Measurements from ENCODE around the gene NKPD1. TPM values are rescaled to one million over a fixed set of nuclear protein-coding genes. Genes with fewer than 3 reads are reported as not detected.

The NKPD1 gene
- total RNA-seq, 4 donors from 2014 or later = 42.0 to 100 (median 51.4) TPM

- no peak overlapping the region for H3K4me3 ChIP-seq (ENCODE audit: low read depth, poor library complexity, severe bottlenecking)
- DNase-seq (ENCODE audit: low spot score in 2 of 2) = no peak
- TF ChIP-seq POLR2A (IDR thresholded peaks at IDR 0.05) (no peak), CTCF (IDR thresholded peaks at IDR 0.05) (no peak)
- intact Hi-C loops (cut with DNase I; ENCODE audit: low total_unique reads) = no loop called here
- WGBS, 2 donors = 48 to 50% methylated on average over 13 to 15 of the region's 15 CpGs
These were observed 3.1 kb upstream of the NKPD1 start for GRCh38 chr19:45163751-45164460.

- DNase-seq (ENCODE audit: low spot score in 2 of 2) = no peak
- 61 to 69% methylated on average over 12 to 13 of the region's 17 CpGs for WGBS, 2 donors
- intact Hi-C loops (cut with DNase I; ENCODE audit: low total_unique reads) = no loop called here
- TF ChIP-seq CTCF (IDR thresholded peaks at IDR 0.05) = no peak
- TF ChIP-seq POLR2A (IDR thresholded peaks at IDR 0.05) = no peak
- no peak overlapping the region for H3K4me3 ChIP-seq (ENCODE audit: low read depth, poor library complexity, severe bottlenecking)
These were observed 2.4 kb upstream of the NKPD1 start for GRCh38 chr19:45163156-45163555.

GRCh38 chr19:45162608-45163143 lies 1.9 kb upstream of the NKPD1 start:
- peak; percentile 67 to 90 for DNase-seq (ENCODE audit: low spot score in 2 of 2)
- intact Hi-C loops (cut with DNase I; ENCODE audit: low total_unique reads) = no loop called here
- no peak overlapping the region for H3K4me3 ChIP-seq (ENCODE audit: low read depth, poor library complexity, severe bottlenecking)
- TF ChIP-seq CTCF (IDR thresholded peaks at IDR 0.05) (no peak), POLR2A (IDR thresholded peaks at IDR 0.05) (no peak)
- 39 to 41% methylated on average over 15 to 18 of the region's 18 CpGs for WGBS, 2 donors

- TF ChIP-seq POLR2A (IDR thresholded peaks at IDR 0.05) = no peak
- no peak for TF ChIP-seq CTCF (IDR thresholded peaks at IDR 0.05)
- no peak for DNase-seq (ENCODE audit: low spot score in 2 of 2)
- H3K4me3 ChIP-seq (ENCODE audit: low read depth, poor library complexity, severe bottlenecking) = no peak overlapping the region
- WGBS, 2 donors = 26% methylated on average over 12 to 21 of the region's 32 CpGs
- intact Hi-C loops (cut with DNase I; ENCODE audit: low total_unique reads) = no loop called here
These were observed 1.2 kb upstream of the NKPD1 start for GRCh38 chr19:45161738-45162607.

- WGBS, 2 donors = 80 to 82% methylated on average over 10 of the region's 10 CpGs
- DNase-seq (ENCODE audit: low spot score in 2 of 2) = no peak
- intact Hi-C loops (cut with DNase I; ENCODE audit: low total_unique reads) = no loop called here
- TF ChIP-seq CTCF (IDR thresholded peaks at IDR 0.05) = no peak
- no peak for TF ChIP-seq POLR2A (IDR thresholded peaks at IDR 0.05)
- no peak overlapping the region for H3K4me3 ChIP-seq (ENCODE audit: low read depth, poor library complexity, severe bottlenecking)
These were observed 834 bp downstream of the NKPD1 start for GRCh38 chr19:45159971-45160324.

All from lower leg skin (tissue), 4 donors.